PC-9 (cell line): Measurements from ENCODE around the gene DDI2. TPM values are rescaled to one million over a fixed set of nuclear protein-coding genes. Genes with fewer than 3 reads are reported as not detected.

Experiments
- BruUV-seq: library from RNA; stranded (reverse); fragments of 400-500 nt; replicated peaks from 2 replicates; lab custom pipeline; 2021; lab: Mats Ljungman, UMichigan
- CTCF ChIA-PET: fragments of 300-600 bp; sonication (Branson Sonifier 250); formaldehyde crosslinking; loops from one replicate; lab custom pipeline; 2022; ENCODE audit warnings: antibody characterized with exemption; lab: Charles Lee
- POLR2A ChIA-PET: fragments of 300-600 bp; sonication (Branson Sonifier 250); formaldehyde crosslinking; loops from one replicate; lab custom pipeline; 2022; ENCODE audit warnings: antibody characterized with exemption; ENCODE audit not compliant: unreplicated experiment; lab: Charles Lee
- DNase-seq, 2 experiments: peaks; one replicate each; pipeline versions ENCODE4 v3.0.0 to v3.0.0-alpha.2; 2015 to 2022; ENCODE audit warnings: mixed read lengths in 1 of 2
- H2AFZ ChIP-seq: fragments of 200-600 bp; sonication (generic); 2 replicates; pipeline ENCODE4 v1.8.1; 2017; ENCODE audit warnings: antibody characterized with exemption
- H3F3A ChIP-seq: fragments of 200-600 bp; sonication (generic); 2 replicates; pipeline ENCODE4 v1.8.1; 2017; ENCODE audit warnings: antibody characterized with exemption, mild to moderate bottlenecking, low read depth; ENCODE audit not compliant: insufficient read depth
- H3K27ac ChIP-seq: fragments of 200-600 bp; sonication (generic); 2 replicates; pipeline ENCODE4 v1.6.1; 2016; ENCODE audit warnings: mixed run types
- H3K27me3 ChIP-seq: fragments of 200-600 bp; sonication (generic); 2 replicates; pipeline ENCODE4 v1.6.1; 2016; ENCODE audit warnings: low read depth, mixed run types; ENCODE audit not compliant: insufficient read depth
- H3K36me3 ChIP-seq: fragments of 200-600 bp; sonication (generic); 2 replicates; pipeline ENCODE4 v1.6.1; 2016; ENCODE audit warnings: low read depth, mixed run types
- H3K4me1 ChIP-seq: fragments of 200-600 bp; sonication (generic); replicated peaks from 2 replicates; pipeline ENCODE4 v1.6.1; 2016; ENCODE audit warnings: mixed run types; ENCODE audit not compliant: insufficient read depth
- H3K4me2 ChIP-seq: fragments of 200-600 bp; sonication (generic); 2 replicates; pipeline ENCODE4 v1.6.1; 2017; ENCODE audit warnings: mixed run types
- H3K4me3 ChIP-seq: fragments of 200-600 bp; sonication (generic); 2 replicates; pipeline ENCODE4 v1.6.1; 2016; ENCODE audit warnings: mixed run types
- H3K79me2 ChIP-seq: fragments of 200-600 bp; sonication (generic); 2 replicates; pipeline ENCODE4 v1.6.1; 2017; ENCODE audit warnings: low read depth, mixed run types
- H3K9me2 ChIP-seq: fragments of 200-600 bp; sonication (generic); 2 replicates; pipeline ENCODE4 v1.8.1; 2017; ENCODE audit warnings: mild to moderate bottlenecking; ENCODE audit not compliant: insufficient read depth
- H3K9me3 ChIP-seq: fragments of 200-600 bp; sonication (generic); 2 replicates; pipeline ENCODE4 v1.8.1; 2016; ENCODE audit warnings: low read depth; ENCODE audit not compliant: insufficient read depth
- H4K20me1 ChIP-seq: fragments of 200-600 bp; sonication (generic); 2 replicates; pipeline ENCODE4 v1.8.1; 2017; ENCODE audit not compliant: insufficient read depth
- CTCF ChIP-seq: fragments of 200-600 bp; sonication (generic); conservative IDR thresholded peaks from 2 replicates; pipeline ENCODE4 v1.6.1; 2017; ENCODE audit warnings: mixed run types, antibody characterized with exemption, mild to moderate bottlenecking, moderate library complexity
- EZH2 ChIP-seq: fragments of 200-600 bp; sonication (generic); IDR thresholded peaks from 2 replicates; pipeline ENCODE4 v1.8.0; 2017; ENCODE audit warnings: antibody characterized with exemption, low read depth
- intact Hi-C: fragments of 100-400 bp; cut with micrococcal nuclease; formaldehyde crosslinking; loops from one replicate; pipeline ENCODE4 v1.10.0; 2022; ENCODE audit not compliant: unreplicated experiment
- total RNA-seq: library from RNA; stranded (reverse); gene quantifications from 2 replicates; pipeline ENCODE4 v1.2.3, GENCODE V29; 2021

Gene DDI2
- total RNA-seq, 1 experiment from 2014 or later: 38.0 TPM

DNA sequence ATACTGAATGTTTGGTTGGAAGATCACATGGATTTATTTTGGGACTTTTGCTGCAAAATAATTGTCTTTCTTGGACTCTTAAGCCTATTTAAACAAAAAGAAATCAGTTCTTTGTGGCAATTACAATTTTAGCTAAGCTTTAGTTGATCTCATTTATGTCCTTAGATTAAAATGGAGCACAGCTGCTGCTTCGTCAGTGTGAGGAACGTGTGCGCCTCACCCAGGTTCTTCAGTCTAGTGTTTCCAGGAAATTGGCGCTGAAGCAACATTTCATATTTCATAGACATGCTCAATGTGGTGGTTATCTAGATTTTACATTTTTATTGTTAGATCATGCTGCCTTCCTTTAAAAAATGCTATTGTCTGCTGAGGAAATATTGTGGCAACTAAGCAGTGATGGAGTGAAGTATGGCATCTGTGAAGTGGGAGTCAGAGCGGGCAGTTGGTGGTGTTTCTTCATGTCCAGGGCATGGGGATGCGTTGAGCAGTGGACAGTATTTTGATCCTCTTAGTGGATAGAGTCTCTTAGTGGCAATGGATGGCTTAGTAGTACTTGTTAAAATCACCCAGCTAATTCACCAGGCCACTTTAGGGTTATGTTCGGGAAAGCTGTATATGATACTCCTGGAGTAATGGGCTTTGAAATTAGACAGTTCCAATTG lies 5.6 kb downstream of the DDI2 start:
- peaks cover 39% of the 10 kb centered on the region for H4K20me1 ChIP-seq
- intact Hi-C loops: no loop called here
- no peaks in the 10 kb centered on the region for H3K27me3 ChIP-seq
- H3K36me3 ChIP-seq: peaks cover 2% of the 10 kb centered on the region; the same call in 1 of the 2 replicates
- H2AFZ ChIP-seq: no peak overlapping the region
- H3K9me2 ChIP-seq: no peaks in the 10 kb centered on the region
- ChIA-PET CTCF (interaction anchor here (0.6 kb wide), 1 partner anchor 28 kb away, joined by 3 read pairs; no protein-coding TSS in a partner anchor), POLR2A (no interaction called here)
- no peaks in the 10 kb centered on the region for H3K9me3 ChIP-seq
- no TSS peak for BruUV-seq
- peaks cover 40% of the 10 kb centered on the region for H3K4me1 ChIP-seq
- TF ChIP-seq EZH2 (no peak), CTCF (no peak)
- DNase-seq: no peak
- H3K4me2 ChIP-seq: no peak overlapping the region
- no peak overlapping the region for H3K27ac ChIP-seq
- peaks cover 34% of the 10 kb centered on the region for H3F3A ChIP-seq
- H3K79me2 ChIP-seq: peaks cover 100% of the 10 kb centered on the region
- no peak overlapping the region for H3K4me3 ChIP-seq

GRCh38 chr1:15623435-15623834 lies 6.2 kb downstream of the DDI2 start:
- Histone ChIP-seq H3K79me2 (peaks cover 99% of the 10 kb centered on the region), H3K4me2 (no peak overlapping the region), H3F3A (peaks cover 28% of the 10 kb centered on the region), H3K9me3 (no peaks in the 10 kb centered on the region), H3K27me3 (no peaks in the 10 kb centered on the region), H3K4me3 (no peak overlapping the region), H3K9me2 (no peaks in the 10 kb centered on the region), H3K4me1 (peaks cover 40% of the 10 kb centered on the region), H4K20me1 (peaks cover 39% of the 10 kb centered on the region), H3K36me3 (peaks cover 6% of the 10 kb centered on the region; the same call in 1 of the 2 replicates), H2AFZ (no peak overlapping the region), H3K27ac (no peak overlapping the region)
- no peak for DNase-seq
- BruUV-seq: no TSS peak
- no peak for TF ChIP-seq CTCF
- no peak for TF ChIP-seq EZH2
- ChIA-PET CTCF (no interaction called here), POLR2A (no interaction called here)
- intact Hi-C loops: no loop called here

GRCh38 chr1:15624133-15624714 lies 7.0 kb downstream of the DDI2 start:
- Histone ChIP-seq H3K4me3 (no peak overlapping the region), H3K9me2 (no peaks in the 10 kb centered on the region), H3K4me2 (no peak overlapping the region), H4K20me1 (peaks cover 39% of the 10 kb centered on the region), H3K27ac (no peak overlapping the region), H3K9me3 (no peaks in the 10 kb centered on the region), H3K4me1 (peaks cover 32% of the 10 kb centered on the region), H3K79me2 (peaks cover 98% of the 10 kb centered on the region), H3F3A (peaks cover 20% of the 10 kb centered on the region), H3K27me3 (no peaks in the 10 kb centered on the region), H2AFZ (no peak overlapping the region), H3K36me3 (peaks cover 6% of the 10 kb centered on the region; the same call in 1 of the 2 replicates)
- BruUV-seq: no TSS peak
- no peak for DNase-seq
- intact Hi-C loops: no loop called here
- CTCF ChIA-PET: no interaction called here
- no peak for TF ChIP-seq CTCF
- TF ChIP-seq EZH2: no peak
- POLR2A ChIA-PET: no interaction called here
